ENCODE data around the gene LIMCH1.

The LIMCH1 gene

DNA sequence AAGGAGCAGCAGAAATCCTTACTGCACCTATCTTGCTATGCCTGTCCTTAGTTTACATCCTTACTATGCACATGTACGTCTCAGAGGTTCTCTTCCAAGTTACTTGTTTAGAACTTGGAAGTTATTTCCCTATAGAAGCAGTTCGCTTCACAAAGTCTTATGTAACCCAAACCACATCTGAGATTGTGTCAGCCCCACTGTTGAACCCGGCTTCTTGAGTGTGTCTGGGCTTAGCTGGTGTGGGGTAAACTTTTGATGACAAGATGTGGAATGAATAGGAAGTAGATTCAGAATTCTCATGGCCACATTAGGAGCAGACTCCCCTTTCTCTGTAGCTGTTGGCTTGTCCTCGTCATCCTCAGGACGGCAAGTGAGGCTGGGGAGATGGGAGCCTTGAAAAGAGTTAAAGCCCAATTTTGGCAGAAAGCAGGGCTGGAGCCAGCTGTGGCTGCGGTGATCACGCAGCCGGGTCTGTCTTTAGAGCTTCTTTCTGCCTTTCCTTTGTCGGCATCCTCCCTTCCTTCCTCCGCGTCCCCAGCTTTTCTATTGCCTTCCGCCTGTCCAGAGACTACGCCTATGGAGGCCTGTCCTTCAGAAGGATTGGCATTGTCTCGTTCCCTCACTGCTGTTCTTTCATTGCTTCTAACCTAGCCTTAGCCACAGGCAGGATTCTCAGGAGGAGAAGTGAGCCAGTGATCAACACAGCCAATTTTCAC lies 23.0 kb upstream of the LIMCH1 start:
- Histone ChIP-seq H3K36me3 (ENCODE audit: insufficient read depth, low read length) (no peaks in the 10 kb centered on the region), H3K4me2 (ENCODE audit: insufficient read depth, low read length) (no peak overlapping the region), H3K27me3 (ENCODE audit: insufficient read depth, low read length, poor library complexity) (no peaks in the 10 kb centered on the region), H3K4me3 (ENCODE audit: low read depth in 1 of 2, low read length in 2 of 2) (no peak overlapping the region), H4K20me1 (ENCODE audit: insufficient read depth, low read length) (no peaks in the 10 kb centered on the region), H3K27ac (ENCODE audit: low read length) (no peak overlapping the region), H2AFZ (ENCODE audit: low read depth, low read length) (no peak overlapping the region), H3K9me3 (ENCODE audit: insufficient read depth, low read length, severe bottlenecking) (no peaks in the 10 kb centered on the region), H3K4me1 (ENCODE audit: insufficient read depth, low read length) (no peaks in the 10 kb centered on the region), H3K79me2 (ENCODE audit: insufficient read depth, low read length) (no peaks in the 10 kb centered on the region), H3K9ac (ENCODE audit: low read depth, low read length) (no peak overlapping the region)
- TF ChIP-seq, protein P1, sequence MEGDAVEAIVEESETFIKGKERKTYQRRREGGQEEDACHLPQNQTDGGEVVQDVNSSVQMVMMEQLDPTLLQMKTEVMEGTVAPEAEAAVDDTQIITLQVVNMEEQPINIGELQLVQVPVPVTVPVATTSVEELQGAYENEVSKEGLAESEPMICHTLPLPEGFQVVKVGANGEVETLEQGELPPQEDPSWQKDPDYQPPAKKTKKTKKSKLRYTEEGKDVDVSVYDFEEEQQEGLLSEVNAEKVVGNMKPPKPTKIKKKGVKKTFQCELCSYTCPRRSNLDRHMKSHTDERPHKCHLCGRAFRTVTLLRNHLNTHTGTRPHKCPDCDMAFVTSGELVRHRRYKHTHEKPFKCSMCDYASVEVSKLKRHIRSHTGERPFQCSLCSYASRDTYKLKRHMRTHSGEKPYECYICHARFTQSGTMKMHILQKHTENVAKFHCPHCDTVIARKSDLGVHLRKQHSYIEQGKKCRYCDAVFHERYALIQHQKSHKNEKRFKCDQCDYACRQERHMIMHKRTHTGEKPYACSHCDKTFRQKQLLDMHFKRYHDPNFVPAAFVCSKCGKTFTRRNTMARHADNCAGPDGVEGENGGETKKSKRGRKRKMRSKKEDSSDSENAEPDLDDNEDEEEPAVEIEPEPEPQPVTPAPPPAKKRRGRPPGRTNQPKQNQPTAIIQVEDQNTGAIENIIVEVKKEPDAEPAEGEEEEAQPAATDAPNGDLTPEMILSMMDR (IDR thresholded peaks at IDR 0.05; ENCODE audit: borderline replicate concordance, extremely low read depth, low read length, poor library complexity, severe bottlenecking): no peak
- TF ChIP-seq EZH2 (IDR thresholded peaks at IDR 0.05; ENCODE audit: borderline replicate concordance, low read depth, low read length, severe bottlenecking): no peak
- DNase-seq (no peak), ATAC-seq (ENCODE audit: insufficient read depth, low read depth) (no peak)

DNA sequence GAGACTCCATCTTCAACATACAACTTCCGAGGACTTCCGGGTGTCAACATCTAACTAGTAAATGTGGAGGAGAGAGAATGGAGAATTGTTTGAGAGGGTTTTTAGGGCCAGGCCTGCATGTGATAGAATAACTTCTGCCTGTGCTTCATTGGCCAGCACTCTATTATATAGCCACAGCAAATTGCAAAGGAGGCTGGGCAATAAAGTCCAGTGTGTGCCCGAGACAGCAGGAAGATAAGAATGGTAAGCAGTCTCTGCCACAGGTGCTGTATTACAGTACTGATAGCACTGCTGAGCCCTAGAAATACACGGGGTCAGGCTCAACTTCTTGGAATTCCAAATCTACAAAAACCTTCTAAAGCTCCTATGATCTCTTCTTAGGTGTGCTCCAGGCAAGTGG lies 20.8 kb upstream of the LIMCH1 start:
- Histone ChIP-seq H3K9me3 (ENCODE audit: insufficient read depth, low read length, severe bottlenecking) (no peaks in the 10 kb centered on the region), H3K4me2 (ENCODE audit: insufficient read depth, low read length) (no peak overlapping the region), H3K27me3 (ENCODE audit: insufficient read depth, low read length, poor library complexity) (no peaks in the 10 kb centered on the region), H4K20me1 (ENCODE audit: insufficient read depth, low read length) (no peaks in the 10 kb centered on the region), H3K4me1 (ENCODE audit: insufficient read depth, low read length) (no peaks in the 10 kb centered on the region), H2AFZ (ENCODE audit: low read depth, low read length) (no peak overlapping the region), H3K79me2 (ENCODE audit: insufficient read depth, low read length) (no peaks in the 10 kb centered on the region), H3K9ac (ENCODE audit: low read depth, low read length) (no peak overlapping the region), H3K4me3 (ENCODE audit: low read depth in 1 of 2, low read length in 2 of 2) (no peak overlapping the region), H3K36me3 (ENCODE audit: insufficient read depth, low read length) (no peaks in the 10 kb centered on the region), H3K27ac (ENCODE audit: low read length) (no peak overlapping the region)
- no peak for TF ChIP-seq EZH2 (IDR thresholded peaks at IDR 0.05; ENCODE audit: borderline replicate concordance, low read depth, low read length, severe bottlenecking)
- TF ChIP-seq, protein P1 (IDR thresholded peaks at IDR 0.05; ENCODE audit: borderline replicate concordance, extremely low read depth, low read length, poor library complexity, severe bottlenecking): no peak
- no peak for ATAC-seq (ENCODE audit: insufficient read depth, low read depth)
- DNase-seq: no peak

DNA sequence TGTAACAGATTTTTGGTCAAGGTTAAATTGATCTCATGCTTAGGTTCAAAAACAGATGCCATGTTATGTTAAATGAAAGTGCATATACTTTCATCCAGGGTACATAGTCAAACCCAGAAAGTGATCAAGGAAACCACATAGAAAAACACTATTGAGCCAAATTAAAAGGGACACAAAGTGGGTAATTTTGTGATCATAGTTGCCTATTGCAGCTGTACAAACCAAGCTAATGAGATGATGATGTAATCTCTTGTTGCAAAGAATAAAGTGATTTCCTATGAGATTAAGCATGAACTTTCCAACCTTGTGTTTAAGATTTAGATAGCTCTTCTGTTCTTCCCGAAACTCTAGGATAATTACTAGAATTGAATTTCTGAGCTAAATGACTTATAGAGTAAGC lies 20.2 kb upstream of the LIMCH1 start:
- Histone ChIP-seq H3K36me3 (ENCODE audit: insufficient read depth, low read length) (no peaks in the 10 kb centered on the region), H3K9ac (ENCODE audit: low read depth, low read length) (no peak overlapping the region), H3K27ac (ENCODE audit: low read length) (no peak overlapping the region), H3K4me2 (ENCODE audit: insufficient read depth, low read length) (no peak overlapping the region), H3K27me3 (ENCODE audit: insufficient read depth, low read length, poor library complexity) (no peaks in the 10 kb centered on the region), H3K4me3 (ENCODE audit: low read depth in 1 of 2, low read length in 2 of 2) (no peak overlapping the region), H3K4me1 (ENCODE audit: insufficient read depth, low read length) (no peaks in the 10 kb centered on the region), H3K79me2 (ENCODE audit: insufficient read depth, low read length) (no peaks in the 10 kb centered on the region), H4K20me1 (ENCODE audit: insufficient read depth, low read length) (no peaks in the 10 kb centered on the region), H3K9me3 (ENCODE audit: insufficient read depth, low read length, severe bottlenecking) (no peaks in the 10 kb centered on the region), H2AFZ (ENCODE audit: low read depth, low read length) (no peak overlapping the region)
- ATAC-seq (ENCODE audit: insufficient read depth, low read depth) (no peak), DNase-seq (no peak)
- TF ChIP-seq, protein P1 (IDR thresholded peaks at IDR 0.05; ENCODE audit: borderline replicate concordance, extremely low read depth, low read length, poor library complexity, severe bottlenecking): no peak
- no peak for TF ChIP-seq EZH2 (IDR thresholded peaks at IDR 0.05; ENCODE audit: borderline replicate concordance, low read depth, low read length, severe bottlenecking)

Data from DND-41 (cell line).